ENCODE results near the gene SHC3.

Gene SHC3

GRCh38 chr9:89093201-89093975, 85.2 kb downstream of the SHC3 start:
- TF ChIP-seq GATA2 (IDR thresholded peaks at IDR 0.05; ENCODE audit: low read depth, low read length) (no peak), GATA3 (IDR thresholded peaks at IDR 0.05; ENCODE audit: low read depth, low read length) (no peak)

GRCh38 chr9:89089176-89089575, 89.4 kb downstream of the SHC3 start:
- TF ChIP-seq GATA3 (IDR thresholded peaks at IDR 0.05; ENCODE audit: low read depth, low read length) (no peak), GATA2 (IDR thresholded peaks at IDR 0.05; ENCODE audit: low read depth, low read length) (no peak)

- TF ChIP-seq GATA2 (IDR thresholded peaks at IDR 0.05; ENCODE audit: low read depth, low read length) (no peak), GATA3 (IDR thresholded peaks at IDR 0.05; ENCODE audit: low read depth, low read length) (no peak)
Observed at GRCh38 chr9:89083626-89084025, 95.0 kb downstream of the SHC3 start.

GRCh38 chr9:89080193-89080592, 98.4 kb downstream of the SHC3 start:
- TF ChIP-seq GATA2 (IDR thresholded peaks at IDR 0.05; ENCODE audit: low read depth, low read length) (no peak), GATA3 (IDR thresholded peaks at IDR 0.05; ENCODE audit: low read depth, low read length) (no peak)

GRCh38 chr9:89079391-89079790, 99.2 kb downstream of the SHC3 start:
- TF ChIP-seq GATA2 (IDR thresholded peaks at IDR 0.05; ENCODE audit: low read depth, low read length), result no peak
- TF ChIP-seq GATA3 (IDR thresholded peaks at IDR 0.05; ENCODE audit: low read depth, low read length), result no peak

- TF ChIP-seq GATA2 (IDR thresholded peaks at IDR 0.05; ENCODE audit: low read depth, low read length) (no peak), GATA3 (IDR thresholded peaks at IDR 0.05; ENCODE audit: low read depth, low read length) (no peak)
Observed at GRCh38 chr9:89078860-89079259, 99.8 kb downstream of the SHC3 start.

GRCh38 chr9:89078421-89078820, 100.2 kb downstream of the SHC3 start:
- no peak for TF ChIP-seq GATA3 (IDR thresholded peaks at IDR 0.05; ENCODE audit: low read depth, low read length)
- no peak for TF ChIP-seq GATA2 (IDR thresholded peaks at IDR 0.05; ENCODE audit: low read depth, low read length)

GRCh38 chr9:89077519-89077918, 101.1 kb downstream of the SHC3 start:
- TF ChIP-seq GATA2 (IDR thresholded peaks at IDR 0.05; ENCODE audit: low read depth, low read length), result no peak
- no peak for TF ChIP-seq GATA3 (IDR thresholded peaks at IDR 0.05; ENCODE audit: low read depth, low read length)

GRCh38 chr9:89073397-89073796, 105.2 kb downstream of the SHC3 start:
- TF ChIP-seq GATA3 (IDR thresholded peaks at IDR 0.05; ENCODE audit: low read depth, low read length), result no peak
- no peak for TF ChIP-seq GATA2 (IDR thresholded peaks at IDR 0.05; ENCODE audit: low read depth, low read length)

- TF ChIP-seq GATA2 (IDR thresholded peaks at IDR 0.05; ENCODE audit: low read depth, low read length) (no peak), GATA3 (IDR thresholded peaks at IDR 0.05; ENCODE audit: low read depth, low read length) (no peak)
Observed at GRCh38 chr9:89071591-89071990, 107.0 kb downstream of the SHC3 start.

GRCh38 chr9:89066835-89067234, 111.8 kb downstream of the SHC3 start:
- TF ChIP-seq GATA2 (IDR thresholded peaks at IDR 0.05; ENCODE audit: low read depth, low read length) (no peak), GATA3 (IDR thresholded peaks at IDR 0.05; ENCODE audit: low read depth, low read length) (no peak)

- no peak for TF ChIP-seq GATA3 (IDR thresholded peaks at IDR 0.05; ENCODE audit: low read depth, low read length)
- TF ChIP-seq GATA2 (IDR thresholded peaks at IDR 0.05; ENCODE audit: low read depth, low read length), result no peak
Observed at GRCh38 chr9:89065921-89066320, 112.7 kb downstream of the SHC3 start.

- TF ChIP-seq GATA2 (IDR thresholded peaks at IDR 0.05; ENCODE audit: low read depth, low read length), result no peak
- no peak for TF ChIP-seq GATA3 (IDR thresholded peaks at IDR 0.05; ENCODE audit: low read depth, low read length)
Observed at GRCh38 chr9:89060790-89061189, 117.8 kb downstream of the SHC3 start.

GRCh38 chr9:89059925-89060506, 118.6 kb downstream of the SHC3 start:
- TF ChIP-seq GATA2 (IDR thresholded peaks at IDR 0.05; ENCODE audit: low read depth, low read length) (no peak), GATA3 (IDR thresholded peaks at IDR 0.05; ENCODE audit: low read depth, low read length) (no peak)

- TF ChIP-seq GATA3 (IDR thresholded peaks at IDR 0.05; ENCODE audit: low read depth, low read length) (no peak), GATA2 (IDR thresholded peaks at IDR 0.05; ENCODE audit: low read depth, low read length) (no peak)
Observed at GRCh38 chr9:89058906-89059305, 119.7 kb downstream of the SHC3 start.
